ENCODE results near the gene KIAA2012.

KIAA2012 gene

DNA sequence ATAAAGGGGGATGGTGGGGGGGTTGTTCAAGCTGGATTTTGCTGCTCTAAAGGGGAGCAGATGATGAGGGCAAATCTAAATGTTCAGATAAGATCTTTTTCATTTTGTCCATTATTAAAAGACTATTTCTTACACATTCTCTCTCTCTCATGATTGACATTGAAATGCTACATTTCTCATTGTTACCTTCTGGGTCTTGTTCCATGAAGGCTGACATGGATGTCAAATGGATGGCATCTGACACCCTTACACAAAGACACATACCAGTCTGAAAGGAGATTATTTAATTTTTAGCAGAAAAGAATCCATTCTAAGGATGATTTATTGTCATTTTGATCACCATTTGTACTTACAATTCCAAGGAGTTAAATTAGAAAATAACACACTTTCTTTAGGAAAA lies 28.3 kb upstream of the KIAA2012 start:
- DNase-seq = no peak

DNA sequence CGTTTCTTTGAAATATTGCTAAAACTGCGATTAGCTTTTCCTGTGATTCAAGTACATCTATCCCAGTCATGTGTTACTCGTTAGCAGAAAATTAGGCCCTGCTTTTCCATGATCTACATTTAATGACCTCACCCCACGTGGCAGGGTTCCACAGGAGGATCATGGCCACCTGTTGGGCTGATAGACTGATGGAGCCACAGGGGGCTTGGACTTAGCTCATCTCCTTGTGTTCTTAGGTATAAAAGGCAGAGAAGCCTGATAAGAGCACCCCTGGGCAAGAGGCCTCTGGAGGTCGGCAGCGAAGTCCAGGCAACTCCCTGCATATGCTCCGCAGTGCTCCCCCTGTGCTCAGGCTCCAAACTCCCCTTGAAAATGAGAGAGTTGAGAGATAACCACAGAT lies 26.5 kb upstream of the KIAA2012 start:
- no peak for DNase-seq

GRCh38 chr2:202049092-202049728 lies 23.8 kb upstream of the KIAA2012 start:
- DNase-seq = no peak

GRCh38 chr2:202049840-202050239 lies 23.2 kb upstream of the KIAA2012 start:
- no peak for DNase-seq

DNA sequence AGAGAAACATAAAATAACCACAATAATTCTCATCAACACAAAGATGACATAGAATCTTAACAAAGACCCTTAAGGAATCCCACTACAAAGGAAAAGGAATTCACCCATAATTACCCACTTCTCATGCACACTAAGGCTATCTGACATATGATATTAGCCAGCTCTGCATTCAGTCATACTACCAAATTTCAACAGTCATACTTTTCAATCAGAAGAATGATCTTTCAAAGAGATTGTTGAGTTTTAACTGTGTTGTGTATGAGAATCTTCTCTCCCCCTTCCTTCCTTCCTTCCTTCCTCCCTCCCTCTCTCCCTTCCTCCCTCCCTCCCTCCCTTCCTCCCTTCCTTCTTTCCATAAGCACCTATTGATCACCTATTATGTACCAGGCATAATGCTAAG lies 22.4 kb upstream of the KIAA2012 start:
- DNase-seq = no peak

DNA sequence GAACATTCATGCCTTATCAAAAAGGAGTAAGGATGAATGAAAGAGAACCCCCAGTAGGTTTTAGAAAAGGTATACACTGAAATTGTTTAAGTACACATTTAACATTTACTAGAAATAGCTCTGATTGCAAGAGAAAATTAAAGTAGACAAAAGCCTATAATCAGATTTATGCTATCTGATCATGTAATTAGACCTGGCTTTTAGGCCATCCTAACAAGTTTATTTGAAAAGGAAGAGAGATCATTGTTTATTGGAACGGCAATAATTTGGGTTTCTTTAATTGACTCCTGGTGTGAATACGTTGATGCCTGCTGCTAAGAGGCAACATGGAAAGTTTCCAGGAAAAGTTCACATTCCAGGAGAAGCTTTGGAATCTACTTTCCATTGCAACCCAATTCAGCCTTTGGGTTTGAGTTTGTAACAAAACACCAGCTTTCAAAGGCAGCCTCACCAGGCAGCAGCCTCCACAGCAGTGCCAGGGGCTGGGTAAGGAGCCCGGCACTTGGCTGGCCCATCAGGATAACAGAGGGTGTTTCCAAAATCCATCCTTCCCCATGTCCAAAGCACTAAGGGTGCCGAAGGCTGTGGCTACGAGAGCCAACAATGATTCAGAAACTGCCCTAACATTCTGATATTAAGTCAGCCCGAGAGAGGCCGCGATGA lies 21.4 kb upstream of the KIAA2012 start:
- DNase-seq = no peak

DNA sequence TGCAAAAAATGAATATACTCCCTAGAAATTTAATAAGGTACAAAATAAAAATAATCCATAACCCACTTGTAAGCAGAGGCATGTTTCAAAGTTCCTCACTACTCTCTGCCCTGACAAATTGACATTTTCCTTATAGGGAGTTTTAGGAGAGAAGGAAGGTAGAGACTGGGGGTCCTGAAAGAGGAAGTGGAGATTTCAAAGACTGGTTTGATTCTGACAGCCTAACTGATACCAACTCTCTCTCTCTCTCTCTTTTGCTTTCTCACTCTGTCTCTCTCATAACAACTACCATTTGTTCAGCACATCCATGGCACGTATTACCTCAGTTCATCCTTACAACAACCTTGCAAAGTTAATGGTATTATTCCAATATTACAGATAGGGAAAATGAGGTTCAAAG lies 20.8 kb upstream of the KIAA2012 start:
- DNase-seq = no peak

GRCh38 chr2:202054679-202055078 lies 18.4 kb upstream of the KIAA2012 start:
- DNase-seq = no peak

DNA sequence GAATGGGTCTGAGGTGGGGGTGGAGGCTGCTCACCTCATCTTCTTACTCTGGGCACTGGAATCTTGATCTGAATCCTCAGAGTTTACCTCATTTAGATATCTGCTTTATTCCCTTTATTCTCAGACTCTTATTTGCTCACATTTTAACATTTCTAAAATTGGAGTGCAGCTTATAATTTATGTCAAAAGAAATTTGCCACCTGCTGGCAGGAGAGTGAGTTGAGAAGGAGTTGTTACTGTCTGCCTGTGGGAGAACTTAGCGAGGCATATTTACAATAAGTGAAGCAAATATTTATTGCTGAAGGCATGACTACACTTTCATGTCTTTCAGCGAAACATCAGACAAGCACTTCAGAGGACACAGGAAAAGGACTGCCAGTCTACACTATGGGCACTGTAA lies 16.4 kb upstream of the KIAA2012 start:
- no peak for DNase-seq

GRCh38 chr2:202060218-202060617 lies 12.8 kb upstream of the KIAA2012 start:
- no peak for DNase-seq

GRCh38 chr2:202061695-202062094 lies 11.4 kb upstream of the KIAA2012 start:
- no peak for DNase-seq

DNA sequence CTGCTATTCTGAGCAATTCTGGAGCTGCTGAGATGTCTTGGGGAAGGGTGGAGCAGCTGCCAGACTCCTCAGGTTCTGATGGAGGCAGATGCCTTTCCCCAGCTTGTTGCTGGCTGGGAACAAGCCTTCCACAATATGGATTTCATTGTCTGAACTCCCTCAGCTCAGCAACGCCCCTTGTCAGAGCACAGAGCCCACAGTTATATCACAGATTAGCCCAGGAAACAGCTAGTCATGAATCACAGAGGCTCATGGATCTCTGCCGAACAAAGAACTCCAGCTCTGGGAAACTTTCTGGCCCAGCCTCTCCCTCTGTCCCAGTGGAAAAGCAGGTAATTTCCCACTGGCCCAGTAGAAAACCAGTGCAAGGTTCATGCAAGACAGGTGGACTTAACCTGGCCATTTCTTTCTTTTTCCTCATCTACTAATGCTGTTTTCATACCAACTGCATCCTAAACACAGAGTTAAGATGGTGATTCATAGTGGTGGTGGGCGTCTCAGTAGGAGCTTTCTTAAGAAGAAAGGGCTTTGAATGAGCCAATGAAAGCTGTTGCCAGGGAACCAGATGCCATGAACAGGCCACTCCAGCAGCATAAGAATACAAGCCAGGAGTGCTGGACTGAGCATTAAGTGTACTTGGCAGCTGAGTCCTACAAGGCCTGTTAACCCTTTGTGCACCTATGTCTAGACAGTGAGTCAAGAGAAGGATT lies 8.7 kb upstream of the KIAA2012 start:
- no peak for DNase-seq

DNA sequence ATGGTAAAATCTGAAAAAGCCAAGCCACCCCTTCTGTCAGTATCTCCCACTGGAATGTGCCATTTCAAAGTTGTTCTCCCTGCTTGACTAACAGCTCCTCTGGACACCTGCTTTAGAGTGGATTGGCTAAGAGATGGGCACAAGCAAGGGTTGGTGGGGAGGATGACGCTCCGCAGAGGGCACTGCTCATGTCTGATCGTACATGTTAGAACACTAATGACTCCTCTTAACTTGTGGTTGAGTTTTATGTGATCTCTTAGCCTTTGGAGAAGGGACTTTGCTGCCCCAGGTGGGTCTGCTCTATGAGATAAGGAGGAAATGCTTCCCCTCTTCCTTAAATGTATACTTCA lies 8.2 kb upstream of the KIAA2012 start:
- no peak for DNase-seq

DNA sequence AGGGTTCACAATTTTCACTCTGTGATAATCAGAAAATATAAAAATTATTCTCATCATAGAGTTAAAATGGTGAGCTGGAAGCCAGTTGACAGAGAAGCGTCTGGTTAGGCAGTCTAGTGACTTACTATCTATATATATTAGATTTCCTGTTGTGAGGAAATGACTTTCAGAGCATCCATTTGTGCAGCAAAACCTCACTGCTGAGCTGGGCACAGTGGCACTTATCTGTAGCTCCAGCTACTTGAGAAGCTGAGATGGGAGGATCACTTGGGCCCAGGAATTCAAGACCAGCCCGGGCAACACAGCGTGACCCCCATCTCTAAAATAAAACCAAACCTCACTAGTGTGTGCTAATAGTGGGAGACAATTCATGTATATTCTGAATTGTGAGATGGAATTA lies 7.2 kb upstream of the KIAA2012 start:
- DNase-seq = no peak

GRCh38 chr2:202066875-202067274 lies 6.2 kb upstream of the KIAA2012 start:
- DNase-seq = no peak

DNA sequence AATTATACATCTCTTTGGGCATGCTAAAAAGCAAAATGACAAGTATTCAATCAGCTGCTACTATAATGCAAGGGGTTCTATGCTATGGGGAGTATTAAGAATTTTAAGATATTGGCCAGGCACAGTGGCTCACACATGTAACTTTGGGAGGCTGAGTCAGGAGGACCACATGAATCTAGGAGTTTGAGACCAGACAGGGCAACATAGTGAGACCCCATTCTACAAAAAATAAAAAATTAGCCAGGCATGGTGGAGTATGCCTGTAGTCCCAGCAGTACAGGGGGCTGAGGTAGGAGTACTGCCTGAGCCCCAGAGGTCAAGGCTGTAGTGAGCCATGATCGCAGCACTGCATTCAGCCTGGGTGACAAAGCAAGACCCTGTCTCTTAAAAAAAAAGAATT lies 5.5 kb upstream of the KIAA2012 start:
- DNase-seq = no peak

- DNase-seq = no peak
Measured at GRCh38 chr2:202069170-202070067, 3.6 kb upstream of the KIAA2012 start.

GRCh38 chr2:202071107-202071506 lies 1.9 kb upstream of the KIAA2012 start:
- DNase-seq = no peak

GRCh38 chr2:202072226-202072625 lies 829 bp upstream of the KIAA2012 start:
- DNase-seq = no peak

DNA sequence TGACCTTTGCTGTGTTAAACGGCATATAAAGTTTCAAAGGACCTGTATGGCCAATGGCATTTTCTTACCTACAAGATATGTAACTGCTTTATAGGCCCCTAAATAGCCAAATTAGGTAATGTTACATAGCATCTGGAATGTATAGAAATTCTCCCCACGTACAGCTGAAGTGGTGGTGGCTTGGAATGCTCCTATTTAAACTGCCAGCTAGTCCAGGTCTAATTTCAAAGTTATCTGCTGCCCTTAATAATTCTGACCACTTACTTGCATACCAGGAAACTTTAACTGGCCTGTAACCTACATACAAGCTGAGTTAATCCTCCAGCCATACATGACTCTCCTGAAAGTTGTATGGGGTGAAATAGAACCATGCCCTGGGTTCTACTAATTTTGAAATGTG lies 1.3 kb downstream of the KIAA2012 start:
- DNase-seq = no peak

- DNase-seq = no peak
Measured at GRCh38 chr2:202079310-202079709, 6.3 kb downstream of the KIAA2012 start.

GRCh38 chr2:202084265-202084664 lies 11.2 kb downstream of the KIAA2012 start:
- DNase-seq = no peak

DNA sequence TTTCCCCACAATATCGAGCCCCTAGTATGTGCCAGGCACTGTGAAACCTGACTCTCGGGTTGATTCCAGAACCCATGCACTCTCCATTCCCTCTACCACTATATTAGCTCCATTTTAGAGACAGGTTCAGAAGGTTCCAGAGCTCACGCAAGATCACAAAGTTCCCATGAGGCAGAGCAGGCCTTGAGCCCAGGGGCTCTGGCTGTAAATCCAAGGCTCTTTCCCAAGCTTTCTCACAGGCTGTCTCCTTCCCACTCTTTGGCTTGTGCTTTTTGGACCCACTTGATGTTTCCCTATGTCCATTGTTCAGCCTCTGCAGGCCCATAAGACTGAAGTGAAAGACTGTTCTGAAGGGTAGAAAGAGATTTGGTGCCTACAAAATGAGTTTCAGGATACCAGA lies 15.7 kb downstream of the KIAA2012 start:
- no peak for DNase-seq

Data from activated naive CD4-positive, alpha-beta T cell (primary cell).